Transverse colon (tissue), 4 donors: ENCODE results near the gene HTT-AS.

Source experiments
- POLR2A ChIP-seq: fragments of 450-650 bp; IDR thresholded peaks from one replicate; pipeline ENCODE4 v1.6.1; 2016; ENCODE audit warnings: antibody characterized with exemption, mild to moderate bottlenecking, moderate library complexity
- POLR2AphosphoS5 ChIP-seq, 3 donors: sonication (generic); formaldehyde crosslinking; IDR thresholded peaks; one replicate each; pipeline ENCODE4 v1.6.1; 2016; ENCODE audit warnings: antibody characterized with exemption in 3 of 3
- TF ChIP-seq, protein P1 (sequence below), 5 experiments: fragments of 200-600 bp in 3 of 5; fragments of 450-650 bp in 2 of 5; sonication (generic) in 3 of 5; IDR thresholded peaks; 1 replicate in 2 of 5; 2 replicates in 3 of 5; pipeline ENCODE4 v1.5.1; 2016 to 2017; ENCODE audit warnings: antibody characterized with exemption in 5 of 5, inconsistent platforms in 3 of 5, mild to moderate bottlenecking in 2 of 5, moderate library complexity in 1 of 5

DNA sequence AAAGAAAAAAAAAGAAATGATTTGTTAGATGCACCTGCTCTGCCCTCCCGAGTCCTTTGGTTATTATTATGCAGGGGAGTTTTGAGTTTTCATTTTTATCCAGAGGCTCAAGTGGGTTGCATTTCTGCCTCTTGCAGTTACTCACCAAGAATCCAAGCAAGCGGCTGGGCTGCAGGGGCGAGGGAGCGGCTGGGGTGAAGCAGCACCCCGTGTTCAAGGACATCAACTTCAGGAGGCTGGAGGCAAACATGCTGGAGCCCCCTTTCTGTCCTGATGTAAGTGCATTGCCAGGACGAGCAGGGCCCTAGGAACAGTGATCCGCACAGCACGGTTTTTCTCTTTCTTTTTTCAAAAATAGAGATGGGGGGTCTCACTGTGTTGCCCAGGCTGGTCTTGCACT lies 39.1 kb downstream of the HTT-AS start:
- TF ChIP-seq, protein P1, sequence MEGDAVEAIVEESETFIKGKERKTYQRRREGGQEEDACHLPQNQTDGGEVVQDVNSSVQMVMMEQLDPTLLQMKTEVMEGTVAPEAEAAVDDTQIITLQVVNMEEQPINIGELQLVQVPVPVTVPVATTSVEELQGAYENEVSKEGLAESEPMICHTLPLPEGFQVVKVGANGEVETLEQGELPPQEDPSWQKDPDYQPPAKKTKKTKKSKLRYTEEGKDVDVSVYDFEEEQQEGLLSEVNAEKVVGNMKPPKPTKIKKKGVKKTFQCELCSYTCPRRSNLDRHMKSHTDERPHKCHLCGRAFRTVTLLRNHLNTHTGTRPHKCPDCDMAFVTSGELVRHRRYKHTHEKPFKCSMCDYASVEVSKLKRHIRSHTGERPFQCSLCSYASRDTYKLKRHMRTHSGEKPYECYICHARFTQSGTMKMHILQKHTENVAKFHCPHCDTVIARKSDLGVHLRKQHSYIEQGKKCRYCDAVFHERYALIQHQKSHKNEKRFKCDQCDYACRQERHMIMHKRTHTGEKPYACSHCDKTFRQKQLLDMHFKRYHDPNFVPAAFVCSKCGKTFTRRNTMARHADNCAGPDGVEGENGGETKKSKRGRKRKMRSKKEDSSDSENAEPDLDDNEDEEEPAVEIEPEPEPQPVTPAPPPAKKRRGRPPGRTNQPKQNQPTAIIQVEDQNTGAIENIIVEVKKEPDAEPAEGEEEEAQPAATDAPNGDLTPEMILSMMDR (IDR thresholded peaks at IDR 0.05): no peak
- TF ChIP-seq POLR2A (no peak), POLR2AphosphoS5 (IDR thresholded peaks at IDR 0.05) (no peak)
